Measurements from ENCODE around the gene AURKA. TPM values are rescaled to one million over a fixed set of nuclear protein-coding genes. Genes with fewer than 3 reads are reported as not detected.
A peak's percentile ranks its signal among the peaks of the same experiment; 100 is the strongest.
"Not testable (repeated sequence)": the region's sequence is repeated elsewhere in the genome, so short reads cannot be mapped to it uniquely, and the experiment has no call there.

The AURKA gene
- polyA plus RNA-seq, 4 donors, result 13.5 to 16.9 (median 15.4) TPM

- DNase-seq (ENCODE audit: low read depth in 4 of 4, low spot score in 3 of 4), result no peak
Observed at GRCh38 chr20:56422076-56422823, 30.2 kb upstream of the AURKA start.

DNA sequence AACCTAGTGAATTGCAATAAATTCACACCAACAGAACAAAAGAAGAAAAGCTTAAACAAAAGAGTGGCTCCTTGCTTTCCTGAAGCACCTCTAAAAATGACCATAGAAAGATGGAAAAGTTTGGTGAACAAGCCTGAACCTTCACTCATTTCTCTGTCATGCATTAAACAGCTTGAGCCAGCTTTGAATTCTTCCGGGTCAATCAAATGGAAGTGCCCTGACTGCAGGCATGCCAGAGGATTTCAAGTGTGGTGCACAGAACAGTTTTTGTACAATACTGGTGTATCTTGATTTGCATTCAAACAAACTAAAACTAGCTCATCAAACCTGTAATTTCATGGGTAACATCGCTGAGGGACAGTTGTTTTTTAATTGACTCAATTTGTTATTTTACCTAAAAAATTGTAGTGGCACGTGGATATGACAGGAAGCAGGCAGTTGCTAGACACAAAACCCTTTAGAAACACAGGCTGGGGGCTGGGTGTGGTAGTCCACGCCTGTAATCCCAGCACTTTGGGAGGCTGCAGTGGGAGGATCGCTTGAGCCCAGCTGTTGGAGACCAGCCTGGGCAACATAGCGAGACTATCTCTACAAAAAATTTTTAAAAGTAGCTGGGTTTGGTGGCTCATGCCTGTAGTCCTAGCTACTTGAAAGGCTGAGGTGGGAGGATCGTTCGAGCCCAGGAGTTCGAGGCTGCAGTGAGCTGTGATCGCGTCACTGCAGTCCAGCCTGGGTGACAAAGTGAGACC lies 29.1 kb upstream of the AURKA start:
- DNase-seq (ENCODE audit: low read depth in 4 of 4, low spot score in 3 of 4), result no peak

GRCh38 chr20:56420028-56420427 lies 28.0 kb upstream of the AURKA start:
- no peak for DNase-seq (ENCODE audit: low read depth in 4 of 4, low spot score in 3 of 4)

GRCh38 chr20:56418385-56418861 lies 26.4 kb upstream of the AURKA start:
- DNase-seq (ENCODE audit: low read depth in 4 of 4, low spot score in 3 of 4), result no peak

DNA sequence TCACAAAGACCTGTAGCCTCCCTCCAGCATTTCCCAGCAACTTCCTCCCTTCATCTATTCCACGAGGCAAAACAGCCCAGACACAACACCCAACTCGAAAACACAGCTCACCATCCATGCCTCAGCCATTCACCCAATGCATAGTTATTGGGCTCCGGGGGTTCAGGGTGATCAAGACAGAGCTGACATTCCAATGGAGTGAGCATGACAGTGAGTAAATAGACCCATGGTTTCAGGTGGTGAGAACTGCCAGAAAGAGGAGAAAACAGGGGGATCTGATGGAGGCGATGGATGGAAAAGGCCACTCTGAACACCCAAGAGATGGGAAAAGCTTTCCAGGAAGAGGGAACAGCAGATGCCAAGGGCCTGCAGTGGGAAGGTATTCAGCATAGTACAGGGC lies 25.9 kb upstream of the AURKA start:
- DNase-seq (ENCODE audit: low read depth in 4 of 4, low spot score in 3 of 4), result no peak

DNA sequence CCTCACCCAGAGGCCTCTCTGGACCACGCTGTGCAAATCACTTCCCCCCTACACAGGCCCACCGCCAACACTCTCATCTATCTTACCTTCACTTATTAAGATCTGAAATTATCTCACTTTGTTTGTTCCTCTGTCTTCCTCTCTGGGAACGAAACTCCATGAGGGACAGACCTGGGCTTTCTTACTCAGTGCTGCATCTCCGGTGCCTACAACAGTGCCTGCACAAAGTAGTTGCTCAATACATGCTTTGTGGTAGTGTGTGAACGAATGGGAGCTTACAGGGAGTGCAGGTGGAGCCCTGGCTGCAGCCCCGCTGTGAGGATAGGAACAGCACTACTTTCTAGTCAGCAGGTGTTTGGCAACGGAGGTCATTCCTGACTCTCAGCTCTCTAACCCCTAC lies 25.4 kb upstream of the AURKA start:
- DNase-seq (ENCODE audit: low read depth in 4 of 4, low spot score in 3 of 4), result no peak

- no peak for DNase-seq (ENCODE audit: low read depth in 4 of 4, low spot score in 3 of 4)
Observed at GRCh38 chr20:56414842-56415765, 23.1 kb upstream of the AURKA start.

DNA sequence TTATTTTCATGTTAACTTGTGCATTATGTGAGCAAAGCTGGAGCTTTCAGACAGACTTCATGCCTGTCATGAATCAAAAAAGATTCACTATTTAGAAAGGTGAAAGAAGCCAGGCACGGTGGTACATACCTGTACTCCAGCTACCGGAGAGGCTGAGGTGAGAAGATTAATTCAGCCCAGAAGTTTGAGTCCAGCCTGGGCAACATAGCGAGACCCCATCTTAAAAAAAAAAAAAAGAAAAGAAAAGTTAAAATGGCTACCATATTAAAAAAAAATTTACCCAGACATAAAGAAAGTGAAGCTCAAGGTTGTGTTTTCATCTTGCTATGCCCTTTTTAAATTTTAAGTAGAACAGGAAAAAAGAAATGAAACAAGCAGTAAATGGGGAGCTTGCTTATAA lies 20.9 kb upstream of the AURKA start:
- no peak for DNase-seq (ENCODE audit: low read depth in 4 of 4, low spot score in 3 of 4)

DNA sequence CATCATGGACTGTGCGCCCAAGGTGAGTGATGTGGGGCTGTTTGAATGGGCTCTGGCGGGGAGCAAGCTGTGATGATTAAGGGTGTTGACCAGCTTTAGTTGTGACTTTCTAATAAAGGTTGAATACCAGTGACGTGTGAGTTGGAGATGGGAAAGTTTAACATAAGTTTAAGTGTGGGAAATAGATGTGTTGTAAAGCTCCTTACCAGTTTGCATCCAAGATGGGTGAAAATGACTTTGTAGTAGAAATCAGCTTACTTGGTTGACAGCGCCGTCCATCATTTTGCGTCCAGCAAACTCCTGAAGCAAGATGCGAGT lies 20.4 kb upstream of the AURKA start:
- no peak for DNase-seq (ENCODE audit: low read depth in 4 of 4, low spot score in 3 of 4)

- DNase-seq (ENCODE audit: low read depth in 4 of 4, low spot score in 3 of 4), result peak in 1 of 4 donors; percentile 47
Observed at GRCh38 chr20:56411759-56412472, 19.9 kb upstream of the AURKA start, which contains the start of gene CASS4. Gene CASS4, plus strand, starts transcription at chr20:56412260. Its CDS starts 199 bp downstream, at chr20:56412459.

DNA sequence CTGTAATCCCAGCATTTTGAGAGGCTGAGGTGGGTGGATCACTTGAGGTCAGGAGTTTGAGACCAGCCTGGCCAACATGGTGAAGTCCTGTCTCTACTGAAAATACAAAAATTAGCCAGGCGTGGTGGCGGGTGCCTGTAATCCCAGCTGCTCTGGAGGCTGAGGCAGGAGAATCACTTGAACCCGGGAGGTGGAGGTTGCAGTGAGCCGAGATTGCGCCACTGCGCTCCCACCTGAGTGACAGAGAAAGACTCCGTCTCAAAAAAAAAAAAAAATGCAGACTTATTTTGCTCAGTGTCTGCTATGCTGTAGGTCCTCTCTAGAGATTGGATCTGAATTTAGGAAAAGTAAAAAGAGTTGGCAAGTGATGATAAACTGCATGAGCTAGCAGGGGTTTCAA lies 19.3 kb upstream of the AURKA start:
- DNase-seq (ENCODE audit: low read depth in 4 of 4, low spot score in 3 of 4), result not testable (repeated sequence)

DNA sequence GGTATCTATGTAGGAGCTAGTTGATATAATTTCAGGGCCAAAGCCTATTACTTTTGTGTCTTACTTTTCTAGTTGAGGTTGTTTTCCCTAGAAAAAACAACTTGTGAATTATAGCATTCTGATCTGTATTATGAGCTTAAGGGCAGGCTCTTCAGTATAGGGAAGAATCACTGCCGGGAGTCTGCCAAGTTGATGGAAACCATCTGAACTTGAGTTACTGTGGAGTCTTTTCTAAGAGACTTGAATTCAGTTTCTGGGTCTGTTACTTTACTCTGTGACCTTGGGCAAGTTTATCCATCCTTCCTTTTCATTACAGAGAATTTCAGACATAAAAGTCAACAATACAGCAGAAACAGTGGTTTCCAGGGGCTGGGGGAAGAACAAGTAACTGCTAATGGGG lies 17.9 kb upstream of the AURKA start:
- peak in 1 of 4 donors; percentile 40 for DNase-seq (ENCODE audit: low read depth in 4 of 4, low spot score in 3 of 4)

- DNase-seq (ENCODE audit: low read depth in 4 of 4, low spot score in 3 of 4), result no peak
Observed at GRCh38 chr20:56409521-56409920, 17.5 kb upstream of the AURKA start.

GRCh38 chr20:56406910-56407309 lies 14.9 kb upstream of the AURKA start:
- DNase-seq (ENCODE audit: low read depth in 4 of 4, low spot score in 3 of 4), result no peak

- DNase-seq (ENCODE audit: low read depth in 4 of 4, low spot score in 3 of 4), result not testable (repeated sequence)
Observed at GRCh38 chr20:56405356-56405755, 13.3 kb upstream of the AURKA start.

- no peak for DNase-seq (ENCODE audit: low read depth in 4 of 4, low spot score in 3 of 4)
Observed at GRCh38 chr20:56403465-56403864, 11.4 kb upstream of the AURKA start.

DNA sequence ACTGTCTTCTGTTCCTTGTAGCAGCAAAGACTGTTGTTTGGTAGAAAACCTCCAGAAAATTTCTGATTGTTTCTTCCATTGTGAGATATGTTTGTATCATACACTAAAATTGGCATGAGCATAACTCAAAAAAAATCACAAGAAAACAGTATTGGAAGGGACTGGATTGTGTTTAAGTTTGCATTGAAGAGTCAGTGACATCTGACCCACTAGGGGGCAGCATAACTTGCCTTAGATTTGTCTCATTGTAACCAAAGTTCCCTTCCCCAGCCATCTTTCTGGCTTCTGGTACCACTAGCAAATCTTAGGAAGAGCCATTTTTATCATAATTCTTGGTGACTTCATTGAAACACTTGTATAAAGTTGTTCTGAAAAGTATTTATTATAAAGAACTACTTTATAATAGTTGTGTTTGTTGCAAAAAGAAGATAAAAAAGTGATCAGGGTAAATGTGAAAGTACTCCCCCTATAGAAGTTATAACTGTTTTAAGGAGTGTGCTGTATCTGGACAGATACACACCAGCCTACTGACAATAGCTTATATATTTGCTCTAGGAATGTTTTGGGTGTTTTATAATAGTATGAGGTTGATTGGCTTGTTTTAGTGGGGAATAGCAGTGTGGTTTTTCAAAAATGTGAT lies 8.1 kb upstream of the AURKA start:
- peak in 2 of 4 donors; percentile 44 to 48 for DNase-seq (ENCODE audit: low read depth in 4 of 4, low spot score in 3 of 4)

- no peak for DNase-seq (ENCODE audit: low read depth in 4 of 4, low spot score in 3 of 4)
Observed at GRCh38 chr20:56395166-56395565, 3.2 kb upstream of the AURKA start.

DNA sequence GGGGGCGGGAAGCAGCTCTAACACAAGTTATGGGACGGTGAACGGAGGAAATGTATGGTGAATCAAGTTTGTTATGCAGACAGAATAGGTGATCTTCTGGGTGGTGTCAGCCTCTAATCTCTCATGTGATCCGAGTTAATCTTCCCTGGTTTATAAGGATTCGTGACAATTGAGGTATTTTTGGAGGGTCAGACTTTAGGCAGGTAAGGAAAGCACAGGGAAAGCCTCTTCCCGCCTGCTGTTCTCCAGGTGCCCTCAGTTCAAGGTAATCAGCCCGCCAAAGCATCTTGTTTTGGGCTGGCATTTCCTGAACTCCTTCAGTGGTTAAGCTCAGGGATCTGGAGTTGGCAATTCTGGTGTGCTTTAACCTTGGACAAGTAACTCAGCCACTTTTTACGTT lies 1.6 kb upstream of the AURKA start:
- no peak for DNase-seq (ENCODE audit: low read depth in 4 of 4, low spot score in 3 of 4)

All from right renal pelvis (tissue), 4 donors.